ENCODE measurements around the gene MINDY4. TPM values are rescaled to one million over a fixed set of nuclear protein-coding genes. Genes with fewer than 3 reads are reported as not detected.

MINDY4 gene
- total RNA-seq, 1 experiment from 2014 or later, result 1.8 TPM

- ATAC-seq (no peak), DNase-seq (ENCODE audit: low spot score) (no peak)
- ChIA-PET CTCF (interaction anchor here (1.3 to 1.4 kb wide), 2 partner anchors 13 to 79 kb away, joined by 3 to 5 read pairs; no protein-coding TSS in a partner anchor), POLR2A (no interaction called here)
- Mint-ChIP-seq H3K9me3 (no peaks in the 10 kb centered on the region), H3K4me3 (no peak overlapping the region), H3K27me3 (ENCODE audit: low read depth) (no peaks in the 10 kb centered on the region), H3K4me1 (no peaks in the 10 kb centered on the region), H3K27ac (no peak overlapping the region; the same call in 1 of the 2 replicates), H3K36me3 (no peaks in the 10 kb centered on the region)
- TF ChIP-seq ZBTB43 (CRISPR knock-in tag; IDR thresholded peaks at IDR 0.05) (no peak), E2F5 (CRISPR knock-in tag; IDR thresholded peaks at IDR 0.05) (no peak), USF1 (CRISPR knock-in tag; IDR thresholded peaks at IDR 0.05) (no peak), IRF1 (CRISPR knock-in tag; IDR thresholded peaks at IDR 0.05) (no peak), CDX4 (CRISPR knock-in tag; IDR thresholded peaks at IDR 0.05; ENCODE audit: borderline replicate concordance) (no peak), MAX (CRISPR knock-in tag; IDR thresholded peaks at IDR 0.05) (no peak), GABPB1 (CRISPR knock-in tag; IDR thresholded peaks at IDR 0.05) (no peak), ZMAT4 (CRISPR knock-in tag; IDR thresholded peaks at IDR 0.05) (no peak), EMX1 (CRISPR knock-in tag; IDR thresholded peaks at IDR 0.05) (no peak)
Observed at GRCh38 chr7:30859202-30859939, 88.2 kb downstream of the MINDY4 start.

- Mint-ChIP-seq H3K9me3 (no peaks in the 10 kb centered on the region), H3K27ac (no peak overlapping the region), H3K36me3 (no peaks in the 10 kb centered on the region), H3K4me3 (no peak overlapping the region), H3K27me3 (ENCODE audit: low read depth) (no peaks in the 10 kb centered on the region), H3K4me1 (no peaks in the 10 kb centered on the region)
- ATAC-seq (no peak), DNase-seq (ENCODE audit: low spot score) (no peak)
- TF ChIP-seq NR3C1 (CRISPR knock-in tag; conservative IDR thresholded peaks at IDR 0.05; ENCODE audit: low read depth) (no peak), ZNF423 (CRISPR knock-in tag; IDR thresholded peaks at IDR 0.05) (peak; percentile 32; the same call in 1 of the 2 replicates)
- CTCF ChIA-PET, result interaction anchor here (1.3 to 1.4 kb wide), 2 partner anchors 13 to 79 kb away, joined by 3 to 5 read pairs; no protein-coding TSS in a partner anchor
- POLR2A ChIA-PET, result no interaction called here
Observed at GRCh38 chr7:30859940-30860496, 88.8 kb downstream of the MINDY4 start.

- ChIA-PET POLR2A (no interaction called here), CTCF (interaction anchor here (1.1 kb wide), 1 partner anchor 261 kb away, joined by 3 read pairs; no protein-coding TSS in a partner anchor)
- Mint-ChIP-seq H3K27ac (no peak overlapping the region), H3K9me3 (no peaks in the 10 kb centered on the region), H3K36me3 (no peaks in the 10 kb centered on the region), H3K4me3 (no peak overlapping the region), H3K4me1 (no peaks in the 10 kb centered on the region), H3K27me3 (ENCODE audit: low read depth) (no peaks in the 10 kb centered on the region)
- no peak for DNase-seq (ENCODE audit: low spot score)
- ATAC-seq, result no peak
- TF ChIP-seq ZNF671 (CRISPR knock-in tag; IDR thresholded peaks at IDR 0.05), result no peak
- TF ChIP-seq CREM (CRISPR knock-in tag; IDR thresholded peaks at IDR 0.05), result no peak
- no peak for TF ChIP-seq ZNF512 (CRISPR knock-in tag; IDR thresholded peaks at IDR 0.05; ENCODE audit: borderline replicate concordance)
- no peak for TF ChIP-seq NFYB (CRISPR knock-in tag; conservative IDR thresholded peaks at IDR 0.05; ENCODE audit: low read depth)
- TF ChIP-seq TEAD4 (CRISPR knock-in tag; IDR thresholded peaks at IDR 0.05), result no peak
- no peak for TF ChIP-seq HMGA2 (CRISPR knock-in tag; IDR thresholded peaks at IDR 0.05)
- no peak for TF ChIP-seq FOXJ3 (CRISPR knock-in tag; IDR thresholded peaks at IDR 0.05; ENCODE audit: borderline replicate concordance)
- TF ChIP-seq NR2C2 (CRISPR knock-in tag; IDR thresholded peaks at IDR 0.05), result no peak
- TF ChIP-seq ZNF532 (CRISPR knock-in tag; IDR thresholded peaks at IDR 0.05; ENCODE audit: borderline replicate concordance), result no peak
Observed at GRCh38 chr7:30861612-30862011, 90.4 kb downstream of the MINDY4 start.

Data from WTC11 (cell line).